Measurements from ENCODE around the gene NTM. TPM values are rescaled to one million over a fixed set of nuclear protein-coding genes. Genes with fewer than 3 reads are reported as not detected.

Gene NTM
- total RNA-seq, 1 experiment from 2014 or later = 9.9 TPM

DNA sequence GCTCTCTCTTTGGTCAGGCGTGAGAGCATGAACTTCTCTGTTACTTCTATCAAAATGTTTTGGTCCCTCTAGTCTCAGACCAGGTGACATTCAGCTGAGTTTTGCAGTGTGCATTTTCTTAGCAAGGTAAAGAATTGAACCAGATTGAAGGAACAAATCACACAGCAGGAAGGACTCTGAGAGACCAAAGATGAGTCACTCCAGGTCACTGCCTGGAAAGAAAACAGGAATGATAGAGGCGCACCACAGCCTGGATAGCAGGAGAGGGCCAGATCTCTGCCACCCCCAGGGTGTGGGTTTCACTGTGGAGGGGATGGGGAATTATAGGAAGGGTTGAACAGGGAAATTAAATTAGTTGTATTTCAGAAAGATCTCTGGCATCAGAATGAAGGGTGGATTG is 788.3 kb downstream of the NTM start:
- Histone ChIP-seq H3K27ac (ENCODE audit: insufficient read length, low read depth, low read length) (no peak overlapping the region), H2BK120ac (ENCODE audit: low read depth, low read length, poor library complexity, severe bottlenecking) (no peak overlapping the region), H4K8ac (replicated peaks; ENCODE audit: insufficient read length, low read depth, low read length) (no peak overlapping the region), H2BK5ac (ENCODE audit: insufficient read length, low read length) (no peak overlapping the region), H3T11ph (ENCODE audit: low read length) (no peak overlapping the region), H3K4ac (ENCODE audit: low read depth, low read length) (no peak overlapping the region), H2AK5ac (ENCODE audit: insufficient read length, low read length) (no peak overlapping the region), H3K14ac (ENCODE audit: insufficient read depth, low read length) (no peak overlapping the region), H4K91ac (ENCODE audit: insufficient read length, low read depth, low read length) (no peak overlapping the region), H4K20me1 (ENCODE audit: control insufficient read depth, insufficient read depth, insufficient read length) (no peaks in the 10 kb centered on the region), H2BK20ac (ENCODE audit: low read depth, low read length, poor library complexity, severe bottlenecking) (no peak overlapping the region), H3K9ac (ENCODE audit: extremely low read depth, insufficient read length, low read length) (no peak overlapping the region), H3K79me1 (ENCODE audit: insufficient read depth, low read depth, low read length, poor library complexity, severe bottlenecking) (no peaks in the 10 kb centered on the region), H3K23me2 (ENCODE audit: insufficient read length, low read depth, low read length, poor library complexity, severe bottlenecking) (no peaks in the 10 kb centered on the region), H2BK12ac (ENCODE audit: insufficient read length, low read depth, low read length) (no peak overlapping the region), H3K4me2 (ENCODE audit: insufficient read depth, insufficient read length, low read length) (no peak overlapping the region), H3K18ac (ENCODE audit: insufficient read length, low read depth, low read length) (no peak overlapping the region), H3K23ac (ENCODE audit: insufficient read length, low read depth, low read length) (no peak overlapping the region), H3K27me3 (ENCODE audit: insufficient read depth, low read length) (no peaks in the 10 kb centered on the region), H2AFZ (ENCODE audit: low read length) (no peak overlapping the region), H2BK15ac (ENCODE audit: low read depth, low read length) (no peak overlapping the region), H3K79me2 (ENCODE audit: insufficient read depth, low read length) (no peaks in the 10 kb centered on the region), H3K56ac (ENCODE audit: insufficient read length, low read depth, low read length) (no peak overlapping the region), H3K9me3 (ENCODE audit: control insufficient read depth, low read depth, low read length) (no peaks in the 10 kb centered on the region), H3K4me1 (ENCODE audit: insufficient read depth, low read length) (no peaks in the 10 kb centered on the region), H4K5ac (ENCODE audit: insufficient read length, low read depth, low read length) (no peak overlapping the region)
- TF ChIP-seq, protein P1, sequence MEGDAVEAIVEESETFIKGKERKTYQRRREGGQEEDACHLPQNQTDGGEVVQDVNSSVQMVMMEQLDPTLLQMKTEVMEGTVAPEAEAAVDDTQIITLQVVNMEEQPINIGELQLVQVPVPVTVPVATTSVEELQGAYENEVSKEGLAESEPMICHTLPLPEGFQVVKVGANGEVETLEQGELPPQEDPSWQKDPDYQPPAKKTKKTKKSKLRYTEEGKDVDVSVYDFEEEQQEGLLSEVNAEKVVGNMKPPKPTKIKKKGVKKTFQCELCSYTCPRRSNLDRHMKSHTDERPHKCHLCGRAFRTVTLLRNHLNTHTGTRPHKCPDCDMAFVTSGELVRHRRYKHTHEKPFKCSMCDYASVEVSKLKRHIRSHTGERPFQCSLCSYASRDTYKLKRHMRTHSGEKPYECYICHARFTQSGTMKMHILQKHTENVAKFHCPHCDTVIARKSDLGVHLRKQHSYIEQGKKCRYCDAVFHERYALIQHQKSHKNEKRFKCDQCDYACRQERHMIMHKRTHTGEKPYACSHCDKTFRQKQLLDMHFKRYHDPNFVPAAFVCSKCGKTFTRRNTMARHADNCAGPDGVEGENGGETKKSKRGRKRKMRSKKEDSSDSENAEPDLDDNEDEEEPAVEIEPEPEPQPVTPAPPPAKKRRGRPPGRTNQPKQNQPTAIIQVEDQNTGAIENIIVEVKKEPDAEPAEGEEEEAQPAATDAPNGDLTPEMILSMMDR (conservative IDR thresholded peaks at IDR 0.05) = no peak
- WGBS (ENCODE audit: extremely low coverage, insufficient read length, low lambda C conversion rate) = no CpG with 5 or more reads among the region's 2 CpGs
- Mint-ChIP-seq H3K27me3 (ENCODE audit: low read depth) (no peaks in the 10 kb centered on the region), H3K4me3 (no peak overlapping the region), H3K36me3 (ENCODE audit: insufficient read depth in 1 of 3, low read depth in 3 of 3) (no peaks in the 10 kb centered on the region), H3K4me1 (peaks cover 5 to 6% of the 10 kb centered on the region in 2 experiments), H3K27ac (no peak overlapping the region), H3K9me3 (no peaks in the 10 kb centered on the region)
- no peak for DNase-seq
